ENCODE measurements around the gene TMEM229B.
"Not testable (repeated sequence)": the region's sequence is repeated elsewhere in the genome, so short reads cannot be mapped to it uniquely, and the experiment has no call there.

TMEM229B gene

DNA sequence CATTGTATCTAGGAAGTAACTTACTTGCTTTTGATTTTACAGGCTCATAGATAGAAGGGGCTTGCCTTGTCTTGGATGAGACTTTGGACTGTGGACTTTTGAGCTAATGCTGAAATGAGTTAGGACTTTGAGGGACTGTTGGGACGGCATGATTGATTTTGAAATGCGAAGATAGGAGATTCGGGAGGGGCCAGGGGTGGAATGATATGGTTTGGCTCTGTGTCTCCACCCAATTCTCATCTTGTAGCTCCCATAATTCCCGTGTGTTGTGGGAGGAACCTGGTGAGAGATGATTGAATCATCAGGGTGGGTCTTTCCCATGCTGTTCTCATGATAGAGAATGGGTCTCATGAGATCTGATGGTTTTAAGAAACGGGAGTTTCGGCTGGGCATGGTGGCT, 36.9 kb downstream of the TMEM229B start:
- not testable (repeated sequence) for DNase-seq

DNA sequence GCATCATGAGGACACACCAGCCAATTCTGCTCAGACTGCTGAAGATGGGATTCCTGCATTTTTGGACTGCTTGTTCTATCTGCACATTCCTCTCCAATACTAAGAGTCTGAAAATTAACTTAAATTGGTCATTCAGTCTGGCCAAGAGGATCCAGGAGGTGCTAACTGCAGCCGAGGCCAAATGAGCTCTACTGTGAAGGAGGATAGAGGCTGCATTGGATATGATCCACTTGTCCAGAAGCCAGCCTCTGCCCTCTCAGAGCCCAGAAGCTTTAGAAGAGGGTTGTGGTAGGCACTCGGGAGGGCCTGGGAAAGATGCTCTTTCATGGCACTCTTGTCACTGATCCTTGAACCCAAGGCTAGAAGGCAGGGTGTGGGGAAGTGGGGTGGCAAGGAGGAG, 39.4 kb downstream of the TMEM229B start:
- DNase-seq: no peak

- DNase-seq: no peak
Observed at GRCh38 chr14:67447033-67447381, 41.5 kb downstream of the TMEM229B start.

GRCh38 chr14:67446371-67447032, 42.0 kb downstream of the TMEM229B start:
- DNase-seq: no peak

DNA sequence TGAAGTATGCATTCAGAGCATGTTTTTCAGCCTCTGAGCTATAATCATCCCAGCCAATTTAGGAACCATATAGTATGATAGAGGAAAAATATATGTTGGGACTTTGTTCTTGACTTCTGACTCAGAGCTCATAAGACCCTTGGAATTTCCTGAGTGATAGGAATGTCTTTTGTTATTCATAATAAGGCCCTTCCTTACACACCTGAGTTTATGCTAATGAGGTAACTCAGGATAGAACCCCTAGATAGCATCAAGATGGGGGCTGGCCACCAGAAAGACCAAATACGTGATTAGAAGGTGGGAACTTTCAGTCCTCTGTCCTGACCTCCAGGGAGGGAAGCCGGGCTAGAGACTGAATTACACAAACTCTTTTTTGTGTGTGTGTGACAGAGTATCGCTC, 44.1 kb downstream of the TMEM229B start:
- no peak for DNase-seq

DNA sequence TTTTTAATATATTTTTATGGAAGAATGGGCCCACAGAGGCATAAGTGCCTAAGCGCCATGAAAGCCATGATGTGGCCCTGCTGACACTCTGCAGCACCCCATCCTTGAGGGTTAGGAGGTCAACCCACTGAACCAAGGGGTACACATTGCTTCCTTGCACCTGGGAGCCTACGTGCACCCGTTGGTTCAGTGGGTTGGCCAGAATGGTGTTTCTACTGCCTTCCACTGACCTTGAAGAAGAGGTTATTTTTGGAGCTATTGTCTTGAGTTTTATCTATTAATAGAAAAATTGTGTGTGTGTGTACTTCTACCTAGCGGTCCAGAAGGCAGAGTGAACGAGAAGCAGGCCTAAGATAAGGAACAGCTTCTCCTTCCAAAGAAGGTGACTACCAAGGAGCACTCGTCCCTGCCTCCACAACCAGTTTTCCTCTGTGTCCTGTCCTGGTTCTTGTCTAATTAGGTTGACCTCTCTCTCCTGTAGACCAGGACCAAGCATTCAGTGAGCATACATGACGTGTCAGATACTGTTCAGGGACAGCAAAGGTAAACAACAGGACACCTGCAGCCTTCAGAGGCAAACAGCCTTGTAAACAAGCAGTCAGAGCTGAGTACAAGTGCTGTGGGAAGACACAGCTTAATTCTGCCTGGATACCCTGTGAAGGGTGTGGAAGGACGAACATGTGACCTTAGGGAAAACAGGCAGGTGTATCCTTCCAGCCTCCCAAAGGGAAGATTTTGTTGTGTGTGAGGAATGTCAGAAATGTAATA, 46.2 kb downstream of the TMEM229B start:
- no peak for DNase-seq

DNA sequence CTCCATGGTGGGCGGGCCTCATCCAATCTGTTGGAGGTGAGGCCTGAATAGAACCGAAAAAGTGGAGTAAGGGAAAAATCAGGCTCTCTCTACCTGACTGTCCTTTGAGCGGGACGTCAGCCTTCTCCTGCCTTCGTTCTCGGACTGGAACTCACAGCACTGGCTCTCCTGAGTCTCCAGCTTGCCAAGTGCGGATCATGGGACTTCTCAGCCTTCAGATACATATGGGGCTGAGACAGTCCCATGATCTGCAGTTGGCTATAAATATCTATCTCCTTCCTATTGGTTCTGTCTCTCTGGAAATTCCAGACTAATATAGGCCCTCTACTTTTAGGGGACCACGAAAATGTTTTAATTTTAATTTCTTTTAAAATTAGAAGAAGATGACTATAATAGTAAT, 46.8 kb downstream of the TMEM229B start:
- DNase-seq: no peak

DNA sequence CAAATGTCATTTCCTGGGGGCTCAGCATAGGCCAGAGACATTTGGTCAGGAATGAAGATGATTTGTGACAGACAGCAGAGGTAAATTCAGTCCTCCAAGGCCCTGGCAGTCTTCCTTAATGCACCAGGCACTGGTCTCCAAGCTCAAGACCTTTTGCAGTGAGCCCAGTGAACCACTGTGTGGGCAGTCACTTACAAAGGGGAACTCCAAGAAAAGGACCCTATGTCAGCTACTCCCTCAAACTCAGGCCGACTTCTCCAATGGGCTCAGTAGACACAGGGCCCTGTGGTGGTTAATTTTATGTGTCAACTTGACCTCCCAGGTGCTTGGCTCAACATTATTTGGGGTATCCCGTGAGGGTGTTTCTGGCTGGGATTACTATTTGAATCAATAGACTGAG, 47.3 kb downstream of the TMEM229B start:
- DNase-seq: peak; percentile 48 to 71

- no peak for DNase-seq
Observed at GRCh38 chr14:67440513-67440912, 48.0 kb downstream of the TMEM229B start.

- no peak for DNase-seq
Observed at GRCh38 chr14:67438969-67439368, 49.6 kb downstream of the TMEM229B start.

- no peak for DNase-seq
Observed at GRCh38 chr14:67436006-67436866, 52.3 kb downstream of the TMEM229B start.

DNA sequence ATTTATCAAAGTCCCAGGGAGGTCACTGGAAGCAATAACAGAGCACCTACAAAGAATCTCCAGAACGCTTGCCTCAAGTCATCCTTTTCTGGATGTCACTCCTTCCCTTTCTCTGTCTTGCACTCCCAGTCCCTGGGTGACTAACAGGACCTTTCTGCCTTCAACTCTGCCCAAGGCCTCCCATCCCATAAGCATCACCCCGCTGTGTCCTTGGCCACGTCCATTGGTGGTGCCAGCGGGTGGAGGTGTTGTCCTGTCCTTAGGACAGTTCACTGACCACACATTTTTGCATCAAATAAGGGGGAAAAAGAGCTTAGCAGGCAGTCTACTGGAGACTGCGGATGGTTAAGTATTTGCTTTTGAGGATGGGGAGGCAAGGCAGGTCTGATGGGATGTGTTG, 52.9 kb downstream of the TMEM229B start:
- DNase-seq: no peak

DNA sequence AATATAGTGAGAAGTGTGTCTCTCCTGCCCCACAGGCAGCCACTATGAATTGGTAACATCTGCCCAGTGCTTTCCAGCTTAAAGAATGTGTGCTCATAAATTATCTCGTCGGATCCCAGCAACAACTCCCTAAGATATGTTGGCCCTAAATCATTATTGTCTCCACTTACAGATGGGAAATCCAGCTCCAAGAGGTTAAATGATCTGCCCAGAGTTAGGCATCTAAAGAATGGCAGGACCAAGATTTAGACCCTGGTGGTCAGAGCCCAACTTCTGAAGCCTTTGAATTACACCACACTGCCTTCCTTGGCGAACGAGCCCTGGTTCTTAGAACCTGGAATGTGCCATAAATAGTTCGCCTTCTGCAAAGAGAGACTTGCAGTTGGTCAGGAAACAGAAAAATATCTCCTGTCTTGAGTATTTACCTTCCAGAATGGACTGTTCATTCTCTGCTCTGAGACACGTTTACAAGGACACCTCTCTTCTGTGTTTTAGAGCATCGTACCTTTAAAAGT, 56.4 kb downstream of the TMEM229B start:
- no peak for DNase-seq

- peak in 1 of 2 donors; percentile 21 for DNase-seq
Observed at GRCh38 chr14:67429510-67430205, 58.9 kb downstream of the TMEM229B start.

GRCh38 chr14:67428501-67429031, 60.0 kb downstream of the TMEM229B start:
- DNase-seq: no peak

GRCh38 chr14:67426983-67427606, 61.4 kb downstream of the TMEM229B start:
- peak; percentile 65 to 76 for DNase-seq

GRCh38 chr14:67426161-67426560, 62.4 kb downstream of the TMEM229B start:
- DNase-seq: no peak

DNA sequence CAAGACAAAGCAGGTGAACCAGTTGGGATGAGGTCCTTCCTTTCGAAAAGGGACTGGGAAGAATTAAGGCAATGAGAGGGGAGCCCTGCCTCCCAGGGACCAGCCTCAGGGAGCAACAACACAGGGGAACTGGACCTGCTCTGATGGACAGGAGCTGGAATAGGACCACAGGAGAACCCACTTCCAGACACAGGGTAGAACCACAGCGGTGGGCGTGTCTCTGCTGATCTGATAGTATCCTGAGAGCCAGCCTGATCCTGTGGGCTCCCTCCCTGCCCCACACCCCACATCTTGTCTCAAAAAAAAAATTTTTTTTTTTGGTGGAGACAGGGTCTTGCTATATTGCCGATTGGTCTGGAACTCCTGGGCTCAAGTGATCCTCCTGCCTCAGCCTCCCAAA, 62.9 kb downstream of the TMEM229B start:
- DNase-seq: no peak

DNA sequence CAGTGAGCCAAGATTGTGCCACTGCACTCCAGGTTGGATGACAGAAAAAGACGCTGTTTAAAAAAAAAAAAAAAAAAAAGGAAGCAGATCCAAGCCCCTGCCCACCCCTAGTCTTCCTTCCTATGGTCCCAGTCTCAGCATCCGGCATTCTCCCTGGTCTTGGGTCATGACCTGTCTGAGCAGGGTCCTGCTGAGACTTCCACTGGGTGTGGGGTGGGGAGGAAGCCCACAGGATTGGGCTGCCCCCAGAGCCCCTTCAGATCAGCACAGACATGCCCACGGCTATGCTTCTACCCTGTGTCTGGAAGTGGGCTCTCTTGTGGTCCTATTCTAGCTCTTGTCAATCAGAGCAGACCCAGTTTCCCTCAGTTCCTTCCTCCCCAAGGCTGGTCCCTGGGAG, 64.0 kb downstream of the TMEM229B start:
- DNase-seq: no peak

DNA sequence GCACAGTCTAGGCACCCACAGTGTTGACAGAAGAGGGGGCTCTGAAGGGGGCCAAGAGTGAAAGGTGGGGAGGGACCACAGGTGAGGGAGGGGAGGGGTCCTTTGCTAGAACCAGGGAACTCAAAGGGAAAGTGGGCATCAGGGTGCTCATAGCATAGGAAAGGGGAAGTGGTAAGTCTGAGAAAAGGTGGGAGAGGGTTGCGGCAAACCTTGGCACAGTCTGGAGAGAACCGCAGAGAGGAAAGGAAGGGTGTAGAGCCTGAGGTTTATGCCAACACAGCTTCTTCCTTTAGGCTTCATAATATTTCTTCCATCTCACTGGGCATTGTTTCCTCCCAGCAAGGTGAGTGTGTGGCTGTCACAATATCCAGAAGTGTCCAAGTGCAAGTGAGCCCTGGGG, 65.1 kb downstream of the TMEM229B start:
- peak in 1 of 2 donors; percentile 28 for DNase-seq

GRCh38 chr14:67421356-67422224, 66.9 kb downstream of the TMEM229B start:
- DNase-seq: no peak
